ENCODE data around the gene STX1A. TPM values are rescaled to one million over a fixed set of nuclear protein-coding genes. Genes with fewer than 3 reads are reported as not detected.
A peak's percentile ranks its signal among the peaks of the same experiment; 100 is the strongest.
"Not testable (repeated sequence)": the region's sequence is repeated elsewhere in the genome, so short reads cannot be mapped to it uniquely, and the experiment has no call there.

STX1A gene
- polyA plus RNA-seq, 2 of the 4 experiments (the other 2 are of a cell fraction): 49.2 to 81.7 TPM

DNA sequence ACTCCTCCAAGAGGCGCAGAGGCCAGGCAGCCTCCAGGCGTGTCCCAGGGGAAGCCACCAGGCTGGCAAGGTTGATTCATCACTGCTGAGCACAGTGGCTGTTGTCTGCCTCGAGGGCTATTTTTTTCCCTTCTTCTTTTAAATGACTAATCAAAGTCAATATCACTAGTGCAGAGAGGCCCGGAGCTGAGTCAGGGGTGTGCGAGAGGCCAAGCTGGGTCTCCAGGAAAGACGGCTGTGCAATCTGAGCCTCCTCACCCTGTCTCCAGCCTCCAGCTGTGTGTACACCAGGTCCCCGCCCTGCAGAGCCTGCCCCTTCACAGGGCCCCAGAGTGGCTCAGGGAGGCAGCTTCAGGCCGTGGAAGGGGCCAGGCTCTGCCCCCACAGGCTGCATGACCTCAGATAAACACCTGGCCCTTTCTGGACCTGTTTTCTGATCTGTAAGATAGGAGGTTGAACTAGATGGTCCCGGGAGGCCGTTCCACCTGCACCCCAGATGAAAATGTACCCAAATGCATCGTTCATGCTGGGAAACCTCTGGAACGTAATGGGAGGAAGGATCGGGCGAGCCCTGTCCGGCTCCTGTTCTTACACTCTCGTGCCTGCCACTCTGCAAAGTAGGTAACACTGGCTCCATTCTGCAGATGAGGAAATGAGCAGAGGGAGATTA is 3.7 kb downstream of the STX1A start (continued):
- TF ChIP-seq CBX2 (IDR thresholded peaks at IDR 0.05; ENCODE audit: borderline replicate concordance, low read depth): no peak
- TF ChIP-seq JUNB (IDR thresholded peaks at IDR 0.05): peak; percentile 99
- TF ChIP-seq, protein P1, sequence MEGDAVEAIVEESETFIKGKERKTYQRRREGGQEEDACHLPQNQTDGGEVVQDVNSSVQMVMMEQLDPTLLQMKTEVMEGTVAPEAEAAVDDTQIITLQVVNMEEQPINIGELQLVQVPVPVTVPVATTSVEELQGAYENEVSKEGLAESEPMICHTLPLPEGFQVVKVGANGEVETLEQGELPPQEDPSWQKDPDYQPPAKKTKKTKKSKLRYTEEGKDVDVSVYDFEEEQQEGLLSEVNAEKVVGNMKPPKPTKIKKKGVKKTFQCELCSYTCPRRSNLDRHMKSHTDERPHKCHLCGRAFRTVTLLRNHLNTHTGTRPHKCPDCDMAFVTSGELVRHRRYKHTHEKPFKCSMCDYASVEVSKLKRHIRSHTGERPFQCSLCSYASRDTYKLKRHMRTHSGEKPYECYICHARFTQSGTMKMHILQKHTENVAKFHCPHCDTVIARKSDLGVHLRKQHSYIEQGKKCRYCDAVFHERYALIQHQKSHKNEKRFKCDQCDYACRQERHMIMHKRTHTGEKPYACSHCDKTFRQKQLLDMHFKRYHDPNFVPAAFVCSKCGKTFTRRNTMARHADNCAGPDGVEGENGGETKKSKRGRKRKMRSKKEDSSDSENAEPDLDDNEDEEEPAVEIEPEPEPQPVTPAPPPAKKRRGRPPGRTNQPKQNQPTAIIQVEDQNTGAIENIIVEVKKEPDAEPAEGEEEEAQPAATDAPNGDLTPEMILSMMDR (IDR thresholded peaks at IDR 0.05): no peak
- no peak for TF ChIP-seq ESRRA (IDR thresholded peaks at IDR 0.05; ENCODE audit: borderline replicate concordance, low read length)
- TF ChIP-seq ZFP36 (IDR thresholded peaks at IDR 0.05; ENCODE audit: borderline replicate concordance, partially characterized antibody): no peak
- no peak for TF ChIP-seq HOXB5 (CRISPR knock-in tag; IDR thresholded peaks at IDR 0.05)
- no peak for TF ChIP-seq HEYL (CRISPR knock-in tag; IDR thresholded peaks at IDR 0.05)
- TF ChIP-seq POLR2A (IDR thresholded peaks at IDR 0.05; ENCODE audit: low read length): peak; percentile 36
- TF ChIP-seq TP53 (CRISPR knock-in tag; IDR thresholded peaks at IDR 0.05): no peak
- TF ChIP-seq FOXS1 (CRISPR knock-in tag; IDR thresholded peaks at IDR 0.05): no peak
- no peak for TF ChIP-seq MAZ (IDR thresholded peaks at IDR 0.05; ENCODE audit: borderline replicate concordance, low read depth, low read length)
- TF ChIP-seq POLR2AphosphoS2 (conservative IDR thresholded peaks at IDR 0.05; ENCODE audit: low read length): no peak
- TF ChIP-seq CBX8 (IDR thresholded peaks at IDR 0.05): no peak
- no peak for TF ChIP-seq HOXB13 (CRISPR knock-in tag; IDR thresholded peaks at IDR 0.05; ENCODE audit: low read depth)
- no peak for TF ChIP-seq CHD4 (IDR thresholded peaks at IDR 0.05; ENCODE audit: borderline replicate concordance)
- peak; percentile 99 for TF ChIP-seq FOSL2 (IDR thresholded peaks at IDR 0.05)
- TF ChIP-seq FOSL2 (CRISPR knock-in tag; IDR thresholded peaks at IDR 0.05): peak; percentile 100
- no peak for TF ChIP-seq NPAS2 (CRISPR knock-in tag; IDR thresholded peaks at IDR 0.05; ENCODE audit: borderline replicate concordance)
- TF ChIP-seq BHLHE40 (IDR thresholded peaks at IDR 0.05; ENCODE audit: low read depth, low read length): no peak; the same call in 1 of the 2 replicates
- TF ChIP-seq, protein P2, sequence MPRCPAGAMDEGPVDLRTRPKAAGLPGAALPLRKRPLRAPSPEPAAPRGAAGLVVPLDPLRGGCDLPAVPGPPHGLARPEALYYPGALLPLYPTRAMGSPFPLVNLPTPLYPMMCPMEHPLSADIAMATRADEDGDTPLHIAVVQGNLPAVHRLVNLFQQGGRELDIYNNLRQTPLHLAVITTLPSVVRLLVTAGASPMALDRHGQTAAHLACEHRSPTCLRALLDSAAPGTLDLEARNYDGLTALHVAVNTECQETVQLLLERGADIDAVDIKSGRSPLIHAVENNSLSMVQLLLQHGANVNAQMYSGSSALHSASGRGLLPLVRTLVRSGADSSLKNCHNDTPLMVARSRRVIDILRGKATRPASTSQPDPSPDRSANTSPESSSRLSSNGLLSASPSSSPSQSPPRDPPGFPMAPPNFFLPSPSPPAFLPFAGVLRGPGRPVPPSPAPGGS (IDR thresholded peaks at IDR 0.05): peak; percentile 90
- TF ChIP-seq, protein P3, sequence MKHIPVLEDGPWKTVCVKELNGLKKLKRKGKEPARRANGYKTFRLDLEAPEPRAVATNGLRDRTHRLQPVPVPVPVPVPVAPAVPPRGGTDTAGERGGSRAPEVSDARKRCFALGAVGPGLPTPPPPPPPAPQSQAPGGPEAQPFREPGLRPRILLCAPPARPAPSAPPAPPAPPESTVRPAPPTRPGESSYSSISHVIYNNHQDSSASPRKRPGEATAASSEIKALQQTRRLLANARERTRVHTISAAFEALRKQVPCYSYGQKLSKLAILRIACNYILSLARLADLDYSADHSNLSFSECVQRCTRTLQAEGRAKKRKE (CRISPR knock-in tag; IDR thresholded peaks at IDR 0.05; ENCODE audit: low read depth): peak; percentile 31; the same call in 1 of the 2 replicates
- peak; percentile 90 to 97; a peak in 4 of 5 replicates for TF ChIP-seq JUN (IDR thresholded peaks at IDR 0.05)

DNA sequence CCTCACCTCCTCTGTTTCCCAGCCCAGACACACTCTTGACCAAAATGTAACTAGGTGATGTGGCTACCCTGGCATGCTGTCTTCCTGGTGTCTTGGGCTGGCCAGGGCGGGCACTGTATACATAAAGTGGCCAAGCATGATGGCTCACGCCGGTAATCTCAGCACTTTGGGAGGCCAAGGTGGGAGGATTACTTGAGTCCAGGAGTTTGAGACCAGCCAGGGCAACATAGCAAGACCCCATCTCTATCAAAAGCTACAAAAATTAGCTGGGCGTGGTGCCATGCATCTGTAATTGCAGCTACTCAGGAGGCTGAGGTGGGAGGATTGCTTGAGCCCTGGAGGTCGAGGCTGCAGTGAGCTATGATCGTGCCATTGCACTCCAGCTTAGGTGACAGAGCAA is 6.2 kb downstream of the STX1A start:
- H3K9me3 ChIP-seq; ATAC-seq; DNase-seq (ENCODE audit: low read depth in 1 of 2, low spot score in 1 of 2); H3K4me3 ChIP-seq; FAIRE-seq; POLR2A ChIA-PET: not testable (repeated sequence)
- H3K4me2 ChIP-seq: peak overlapping the region; percentile 100
- peak overlapping the region; percentile 99 to 100 for H3K27ac ChIP-seq
- peaks cover 92% of the 10 kb centered on the region for H3K4me1 ChIP-seq
- CTCF ChIA-PET: interaction anchor here (0.9 to 8.4 kb wide), 7 partner anchors 13 to 106 kb away, joined by 3 to 105 read pairs (median 8); no protein-coding TSS in a partner anchor
- 88% methylated on average over 6 of the region's 6 CpGs for WGBS (ENCODE audit: missing lambda C conversion rate)

DNA sequence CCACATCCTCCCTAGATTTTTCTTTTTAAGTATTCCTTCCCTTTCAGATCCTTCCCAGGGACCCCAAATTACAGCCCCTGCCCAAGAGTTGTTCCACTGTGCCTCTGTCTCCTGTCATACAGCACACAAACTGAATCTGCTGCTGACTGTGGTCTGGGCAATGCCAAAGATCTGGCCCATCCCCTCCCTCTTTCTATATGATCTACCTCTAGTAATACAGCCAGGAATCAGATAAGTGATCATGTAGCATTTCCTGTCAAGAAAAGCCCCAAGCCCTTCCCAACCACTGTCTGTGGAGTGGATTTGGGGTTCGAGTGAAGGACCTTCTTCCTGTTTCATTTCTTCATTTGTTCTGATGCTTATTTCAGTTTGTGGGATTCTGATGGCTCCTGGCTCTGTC is 6.7 kb downstream of the STX1A start:
- POLR2A ChIA-PET: no interaction called here
- 63% methylated on average over 1 of the region's 1 CpG for WGBS (ENCODE audit: missing lambda C conversion rate)
- H3K27ac ChIP-seq: peak overlapping the region; percentile 99 to 100
- DNase-seq (ENCODE audit: low read depth in 1 of 2, low spot score in 1 of 2) (no peak), ATAC-seq (no peak), FAIRE-seq (no peak)
- peaks cover 96% of the 10 kb centered on the region for H3K4me1 ChIP-seq
- CTCF ChIA-PET: interaction anchor here (0.9 to 8.4 kb wide), 6 partner anchors 13 to 106 kb away, joined by 3 to 105 read pairs (median 11); no protein-coding TSS in a partner anchor
- TF ChIP-seq MAZ (IDR thresholded peaks at IDR 0.05; ENCODE audit: borderline replicate concordance, low read depth, low read length) (no peak), KDM1A (IDR thresholded peaks at IDR 0.05; ENCODE audit: low read depth) (peak; percentile 96), ZC3H11A (IDR thresholded peaks at IDR 0.05) (no peak), HDAC2 (IDR thresholded peaks at IDR 0.05) (peak; percentile 88), SREBF2 (IDR thresholded peaks at IDR 0.05) (no peak)
- TF ChIP-seq, protein P4, sequence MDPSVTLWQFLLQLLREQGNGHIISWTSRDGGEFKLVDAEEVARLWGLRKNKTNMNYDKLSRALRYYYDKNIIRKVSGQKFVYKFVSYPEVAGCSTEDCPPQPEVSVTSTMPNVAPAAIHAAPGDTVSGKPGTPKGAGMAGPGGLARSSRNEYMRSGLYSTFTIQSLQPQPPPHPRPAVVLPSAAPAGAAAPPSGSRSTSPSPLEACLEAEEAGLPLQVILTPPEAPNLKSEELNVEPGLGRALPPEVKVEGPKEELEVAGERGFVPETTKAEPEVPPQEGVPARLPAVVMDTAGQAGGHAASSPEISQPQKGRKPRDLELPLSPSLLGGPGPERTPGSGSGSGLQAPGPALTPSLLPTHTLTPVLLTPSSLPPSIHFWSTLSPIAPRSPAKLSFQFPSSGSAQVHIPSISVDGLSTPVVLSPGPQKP (IDR thresholded peaks at IDR 0.05; ENCODE audit: low read depth, low read length): no peak
- H3K9me3 ChIP-seq: no peaks in the 10 kb centered on the region
- H3K4me2 ChIP-seq: peak overlapping the region; percentile 100
- no peak overlapping the region for H3K4me3 ChIP-seq

Data from A549 (cell line).